ENCODE results near the gene NSMCE4A. TPM values are rescaled to one million over a fixed set of nuclear protein-coding genes. Genes with fewer than 3 reads are reported as not detected.

NSMCE4A gene
- polyA plus RNA-seq, 3 donors, result 34.6 to 47.2 (median 38.1) TPM

- intact Hi-C loops (cut with micrococcal nuclease), result no loop called here
- Histone ChIP-seq H3K4me3 (replicated peaks in 1 of 3; ENCODE audit: low read depth in 2 of 3, low read length in 3 of 3) (no peak overlapping the region), H2AFZ (ENCODE audit: insufficient read depth, low read depth, low read length, poor library complexity, severe bottlenecking) (no peak overlapping the region), H3K27me3 (ENCODE audit: control insufficient read depth in 2 of 2, insufficient read depth in 2 of 2, low read length in 2 of 2) (no peaks in the 10 kb centered on the region), H3K9me3 (replicated peaks in 1 of 2; ENCODE audit: control insufficient read depth in 1 of 2, insufficient read depth in 1 of 2, low read length in 2 of 2) (peaks cover 18 to 20% of the 10 kb centered on the region in 2 donors), H3K9ac (ENCODE audit: insufficient read depth, low read length, poor library complexity, severe bottlenecking) (no peak overlapping the region), H3K4me1 (ENCODE audit: control insufficient read depth in 1 of 2, insufficient read depth in 2 of 2, low read length in 2 of 2) (no peaks in the 10 kb centered on the region), H3K36me3 (replicated peaks in 1 of 2; ENCODE audit: control insufficient read depth in 1 of 2, insufficient read depth in 2 of 2, low read length in 2 of 2) (no peaks in the 10 kb centered on the region), H3K4me2 (replicated peaks; ENCODE audit: extremely low read depth, low read length, poor library complexity, severe bottlenecking) (no peak overlapping the region), H3K27ac (ENCODE audit: low read depth in 1 of 2, low read length in 2 of 2) (no peak overlapping the region), H3K79me2 (ENCODE audit: insufficient read depth, low read length) (no peaks in the 10 kb centered on the region), H4K20me1 (ENCODE audit: insufficient read depth, low read length) (no peaks in the 10 kb centered on the region)
- peaks cover 14 to 44% (median 32%) of the 10 kb centered on the region in 7 donors for H3K9me3 Mint-ChIP-seq
- H3K4me1 Mint-ChIP-seq, result no peaks in the 10 kb centered on the region
- H3K27me3 Mint-ChIP-seq (ENCODE audit: low read depth in 3 of 3), result peaks cover 7 to 11% (median 8%) of the 10 kb centered on the region in 3 donors
- no peaks in the 10 kb centered on the region for H3K36me3 Mint-ChIP-seq
- no peak overlapping the region for H3K27ac Mint-ChIP-seq
- TF ChIP-seq CTCF (IDR thresholded peaks at IDR 0.05), result no peak
- DNase-seq, result no peak
- 82% methylated on average over 2 of the region's 2 CpGs for WGBS (ENCODE audit: insufficient coverage)
- no peak overlapping the region for H3K4me3 Mint-ChIP-seq
Measured at GRCh38 chr10:121984463-121984862, 9.4 kb upstream of the NSMCE4A start.

GRCh38 chr10:121983852-121984251 is 8.8 kb upstream of the NSMCE4A start:
- WGBS (ENCODE audit: insufficient coverage), result 93% methylated on average over 3 of the region's 5 CpGs
- Histone ChIP-seq H4K20me1 (ENCODE audit: insufficient read depth, low read length) (no peaks in the 10 kb centered on the region), H3K4me1 (ENCODE audit: control insufficient read depth in 1 of 2, insufficient read depth in 2 of 2, low read length in 2 of 2) (no peaks in the 10 kb centered on the region), H3K79me2 (ENCODE audit: insufficient read depth, low read length) (no peaks in the 10 kb centered on the region), H2AFZ (ENCODE audit: insufficient read depth, low read depth, low read length, poor library complexity, severe bottlenecking) (no peak overlapping the region), H3K4me3 (replicated peaks in 1 of 3; ENCODE audit: low read depth in 2 of 3, low read length in 3 of 3) (no peak overlapping the region), H3K36me3 (replicated peaks in 1 of 2; ENCODE audit: control insufficient read depth in 1 of 2, insufficient read depth in 2 of 2, low read length in 2 of 2) (no peaks in the 10 kb centered on the region), H3K9me3 (replicated peaks in 1 of 2; ENCODE audit: control insufficient read depth in 1 of 2, insufficient read depth in 1 of 2, low read length in 2 of 2) (peaks cover 18 to 20% of the 10 kb centered on the region in 2 donors), H3K27ac (ENCODE audit: low read depth in 1 of 2, low read length in 2 of 2) (no peak overlapping the region), H3K27me3 (ENCODE audit: control insufficient read depth in 2 of 2, insufficient read depth in 2 of 2, low read length in 2 of 2) (no peaks in the 10 kb centered on the region), H3K4me2 (replicated peaks; ENCODE audit: extremely low read depth, low read length, poor library complexity, severe bottlenecking) (no peak overlapping the region), H3K9ac (ENCODE audit: insufficient read depth, low read length, poor library complexity, severe bottlenecking) (no peak overlapping the region)
- Mint-ChIP-seq H3K36me3 (no peaks in the 10 kb centered on the region), H3K9me3 (peaks cover 14 to 46% (median 34%) of the 10 kb centered on the region in 7 donors), H3K4me1 (no peaks in the 10 kb centered on the region), H3K27ac (no peak overlapping the region), H3K27me3 (ENCODE audit: low read depth in 3 of 3) (peaks cover 5 to 11% (median 8%) of the 10 kb centered on the region in 3 donors), H3K4me3 (no peak overlapping the region)
- intact Hi-C loops (cut with micrococcal nuclease), result no loop called here
- TF ChIP-seq CTCF (IDR thresholded peaks at IDR 0.05), result no peak
- DNase-seq, result no peak
